H7 (cell line): Measurements from ENCODE around the gene WDPCP. TPM values are rescaled to one million over a fixed set of nuclear protein-coding genes. Genes with fewer than 3 reads are reported as not detected.
"Not testable (repeated sequence)": the region's sequence is repeated elsewhere in the genome, so short reads cannot be mapped to it uniquely, and the experiment has no call there.

ENCODE experiments used
- DNase-seq: peaks from one replicate; pipeline ENCODE4 v3.0.0; 2012
- H3K27me3 ChIP-seq: 2 replicates; pipeline ENCODE4 v1.6.0; 2011; ENCODE audit warnings: mild to moderate bottlenecking, low read length; ENCODE audit not compliant: control insufficient read depth, insufficient read depth
- H3K36me3 ChIP-seq: replicated peaks from 2 replicates; pipeline ENCODE4 v1.5.1; 2011; ENCODE audit warnings: low read length; ENCODE audit not compliant: control insufficient read depth, insufficient read depth
- H3K4me3 ChIP-seq: 2 replicates; pipeline ENCODE4 v1.5.1; 2011; ENCODE audit warnings: low read depth, mild to moderate bottlenecking, control low read depth, low read length, moderate library complexity; ENCODE audit not compliant: insufficient read depth
- total RNA-seq: library from RNA; depleted of rRNA; stranded (reverse); fragments of >200 nt; shearing (Covaris generic); gene quantifications from 2 replicates; pipeline ENCODE4 v1.2.3, GENCODE V29; 2014

Gene WDPCP
- total RNA-seq, 1 experiment from 2014 or later, result 3.2 TPM

- not testable (repeated sequence) for DNase-seq, H3K27me3 ChIP-seq, H3K36me3 ChIP-seq, H3K4me3 ChIP-seq
Measured at GRCh38 chr2:63286520-63286919, 301.8 kb downstream of the WDPCP start.

- no peaks in the 10 kb centered on the region for H3K36me3 ChIP-seq
- H3K27me3 ChIP-seq, result no peaks in the 10 kb centered on the region
- no peak for DNase-seq
- no peak overlapping the region for H3K4me3 ChIP-seq
Measured at GRCh38 chr2:63283273-63283672, 305.0 kb downstream of the WDPCP start.

GRCh38 chr2:63272560-63272959 lies 315.7 kb downstream of the WDPCP start:
- no peaks in the 10 kb centered on the region for H3K27me3 ChIP-seq
- H3K4me3 ChIP-seq, result no peak overlapping the region
- no peak for DNase-seq
- no peaks in the 10 kb centered on the region for H3K36me3 ChIP-seq

- no peak for DNase-seq
- Histone ChIP-seq H3K27me3 (no peaks in the 10 kb centered on the region), H3K4me3 (no peak overlapping the region), H3K36me3 (no peaks in the 10 kb centered on the region)
Measured at GRCh38 chr2:63270717-63271116, 317.6 kb downstream of the WDPCP start.

GRCh38 chr2:63268946-63269345 lies 319.3 kb downstream of the WDPCP start:
- H3K4me3 ChIP-seq, result no peak overlapping the region
- H3K27me3 ChIP-seq, result no peaks in the 10 kb centered on the region
- no peak for DNase-seq
- no peaks in the 10 kb centered on the region for H3K36me3 ChIP-seq

GRCh38 chr2:63261137-63261621 lies 327.1 kb downstream of the WDPCP start:
- no peaks in the 10 kb centered on the region for H3K36me3 ChIP-seq
- H3K27me3 ChIP-seq, result no peaks in the 10 kb centered on the region
- H3K4me3 ChIP-seq, result no peak overlapping the region
- DNase-seq, result no peak

GRCh38 chr2:63257473-63257872 lies 330.8 kb downstream of the WDPCP start:
- H3K4me3 ChIP-seq, result no peak overlapping the region
- no peaks in the 10 kb centered on the region for H3K27me3 ChIP-seq
- H3K36me3 ChIP-seq, result no peaks in the 10 kb centered on the region
- no peak for DNase-seq

- DNase-seq, result no peak
- H3K27me3 ChIP-seq, result no peaks in the 10 kb centered on the region
- no peak overlapping the region for H3K4me3 ChIP-seq
- no peaks in the 10 kb centered on the region for H3K36me3 ChIP-seq
Measured at GRCh38 chr2:63249161-63249560, 339.1 kb downstream of the WDPCP start.

GRCh38 chr2:63242747-63243146 lies 345.5 kb downstream of the WDPCP start:
- no peak for DNase-seq
- H3K27me3 ChIP-seq, result no peaks in the 10 kb centered on the region
- no peaks in the 10 kb centered on the region for H3K36me3 ChIP-seq
- no peak overlapping the region for H3K4me3 ChIP-seq

GRCh38 chr2:63225964-63226686 lies 362.2 kb downstream of the WDPCP start:
- DNase-seq, result no peak
- Histone ChIP-seq H3K4me3 (no peak overlapping the region), H3K27me3 (no peaks in the 10 kb centered on the region), H3K36me3 (no peaks in the 10 kb centered on the region)

GRCh38 chr2:63218800-63219526 lies 369.3 kb downstream of the WDPCP start:
- Histone ChIP-seq H3K4me3 (no peak overlapping the region), H3K36me3 (no peaks in the 10 kb centered on the region), H3K27me3 (no peaks in the 10 kb centered on the region)
- no peak for DNase-seq

GRCh38 chr2:63195310-63195709 lies 393.0 kb downstream of the WDPCP start:
- no peaks in the 10 kb centered on the region for H3K27me3 ChIP-seq
- no peaks in the 10 kb centered on the region for H3K36me3 ChIP-seq
- no peak for DNase-seq

GRCh38 chr2:63194175-63194574 lies 394.1 kb downstream of the WDPCP start:
- Histone ChIP-seq H3K36me3 (no peaks in the 10 kb centered on the region), H3K27me3 (no peaks in the 10 kb centered on the region), H3K4me3 (no peak overlapping the region)
- no peak for DNase-seq

More at GRCh38 chr2:63195310-63195709, 393.0 kb downstream of the WDPCP start:
- H3K4me3 ChIP-seq, result no peak overlapping the region

- Histone ChIP-seq H3K36me3 (no peaks in the 10 kb centered on the region), H3K4me3 (no peak overlapping the region), H3K27me3 (no peaks in the 10 kb centered on the region)
- DNase-seq, result no peak
Measured at GRCh38 chr2:63192889-63193774, 395.1 kb downstream of the WDPCP start.
